Natural killer cell (primary cell): ENCODE data around the gene KNG1. TPM values are rescaled to one million over a fixed set of nuclear protein-coding genes. Genes with fewer than 3 reads are reported as not detected.

Experiments used
- ATAC-seq, 3 donors: fragments of 150-1000 bp in 2 of 3; fragments of 200-7000 bp in 1 of 3; cut with Tn5 transposase; 1 replicate in 1 of 3; 2 replicates in 2 of 3; pipeline ENCODE4 v1.10.0; 2021; ENCODE audit warnings: mild to moderate bottlenecking in 2 of 3, moderate library complexity in 2 of 3
- DNase-seq, 2 donors: peaks; one replicate each; pipeline versions ENCODE4 v3.0.0 to v3.0.0-alpha.2; 2013 to 2021; ENCODE audit warnings: mixed read lengths in 1 of 2
- H3K27ac ChIP-seq: one replicate; pipeline ENCODE4 v1.5.1; 2013; ENCODE audit warnings: mild to moderate bottlenecking, low read length
- H3K27me3 ChIP-seq: one replicate; pipeline ENCODE4 v1.6.1; 2013; ENCODE audit warnings: low read length; ENCODE audit not compliant: control insufficient read depth, insufficient read depth
- H3K36me3 ChIP-seq: one replicate; pipeline ENCODE4 v1.6.1; 2013; ENCODE audit warnings: low read length; ENCODE audit not compliant: control insufficient read depth, insufficient read depth
- H3K4me1 ChIP-seq: one replicate; pipeline ENCODE4 v1.6.1; 2013; ENCODE audit warnings: low read length; ENCODE audit not compliant: control insufficient read depth, insufficient read depth
- H3K4me3 ChIP-seq: one replicate; pipeline ENCODE4 v1.5.1; 2013; ENCODE audit warnings: low read length
- H3K9me3 ChIP-seq: one replicate; pipeline ENCODE4 v1.6.1; 2013; ENCODE audit warnings: low read length; ENCODE audit not compliant: control insufficient read depth, insufficient read depth
- H3K27ac Mint-ChIP-seq, 2 donors: one replicate each; pipeline ENCODE4 v1.8.0; 2022; ENCODE audit warnings: mild to moderate bottlenecking in 2 of 2, mixed read lengths in 2 of 2, moderate library complexity in 1 of 2
- H3K27me3 Mint-ChIP-seq, 2 donors: one replicate each; pipeline ENCODE4 v1.8.0; 2022; ENCODE audit warnings: low read depth in 2 of 2, mixed read lengths in 2 of 2
- H3K36me3 Mint-ChIP-seq: one replicate; pipeline ENCODE4 v1.8.0; 2022; ENCODE audit warnings: mixed read lengths
- H3K4me1 Mint-ChIP-seq, 2 donors: one replicate each; pipeline ENCODE4 v1.8.0; 2022; ENCODE audit warnings: mixed read lengths in 2 of 2
- H3K4me3 Mint-ChIP-seq: one replicate; pipeline ENCODE4 v1.8.0; 2022; ENCODE audit warnings: mild to moderate bottlenecking, moderate library complexity, mixed read lengths
- H3K9me3 Mint-ChIP-seq, 2 donors: one replicate each; pipeline ENCODE4 v1.8.0; 2022; ENCODE audit warnings: mixed read lengths in 2 of 2
- WGBS: methylation state at CpG from one replicate; pipeline ENCODE4 v1.1.7; 2013; ENCODE audit warnings: missing lambda C conversion rate; ENCODE audit not compliant: insufficient coverage; 5-methylcytosine and 5-hydroxymethylcytosine counted together
- intact Hi-C: fragments of 100-400 bp; cut with micrococcal nuclease; formaldehyde crosslinking; loops from one replicate; pipeline ENCODE4 v1.14.2; 2022
- total RNA-seq, 4 donors: library from RNA; stranded (reverse); fragments of 120-200 nt in 1 of 4; gene quantifications; one replicate each; pipeline versions ENCODE4 v1.2.3 to v1.2.4, GENCODE V29; 2013 to 2022
- TF ChIP-seq, protein P1 (sequence below): fragments of 200-600 bp; IDR thresholded peaks from one replicate; pipeline ENCODE4 v1.8.0; 2022; ENCODE audit warnings: antibody characterized with exemption

The KNG1 gene
- total RNA-seq, 3 donors from 2014 or later (not counting 1 experiment from before 2014, with no cell fraction given), result not detected

DNA sequence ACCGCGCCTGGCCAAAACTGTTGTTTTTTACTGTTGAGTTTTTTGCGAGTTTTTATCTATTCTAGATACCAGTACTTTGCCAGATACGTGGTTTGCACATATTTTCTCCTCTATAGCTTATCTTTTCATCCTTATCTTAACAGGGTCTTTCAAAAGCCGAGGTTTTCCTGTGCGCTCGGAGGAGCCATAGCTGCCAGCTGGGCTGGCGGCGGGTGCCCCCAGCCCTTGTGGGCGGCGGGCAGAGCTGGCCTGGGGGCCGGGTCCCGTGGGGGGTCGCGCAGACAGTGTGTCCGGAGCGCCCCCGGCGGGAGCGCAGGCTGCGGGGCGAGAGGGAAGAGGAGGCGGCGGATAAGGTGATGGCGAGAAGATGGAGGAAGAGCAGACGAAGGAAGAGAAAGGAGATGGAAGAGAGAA, 55.1 kb downstream of the KNG1 start:
- Histone ChIP-seq H3K27me3 (no peaks in the 10 kb centered on the region), H3K9me3 (no peaks in the 10 kb centered on the region), H3K27ac (peak overlapping the region; percentile 65), H3K4me3 (peak overlapping the region; percentile 48), H3K36me3 (no peaks in the 10 kb centered on the region), H3K4me1 (peaks cover 13% of the 10 kb centered on the region)
- DNase-seq (peak in 1 of 2 donors; percentile 40), ATAC-seq (peak; percentile 27 to 43 (median 41))
- WGBS, result 6% methylated on average over 26 of the region's 26 CpGs
- TF ChIP-seq, protein P1, sequence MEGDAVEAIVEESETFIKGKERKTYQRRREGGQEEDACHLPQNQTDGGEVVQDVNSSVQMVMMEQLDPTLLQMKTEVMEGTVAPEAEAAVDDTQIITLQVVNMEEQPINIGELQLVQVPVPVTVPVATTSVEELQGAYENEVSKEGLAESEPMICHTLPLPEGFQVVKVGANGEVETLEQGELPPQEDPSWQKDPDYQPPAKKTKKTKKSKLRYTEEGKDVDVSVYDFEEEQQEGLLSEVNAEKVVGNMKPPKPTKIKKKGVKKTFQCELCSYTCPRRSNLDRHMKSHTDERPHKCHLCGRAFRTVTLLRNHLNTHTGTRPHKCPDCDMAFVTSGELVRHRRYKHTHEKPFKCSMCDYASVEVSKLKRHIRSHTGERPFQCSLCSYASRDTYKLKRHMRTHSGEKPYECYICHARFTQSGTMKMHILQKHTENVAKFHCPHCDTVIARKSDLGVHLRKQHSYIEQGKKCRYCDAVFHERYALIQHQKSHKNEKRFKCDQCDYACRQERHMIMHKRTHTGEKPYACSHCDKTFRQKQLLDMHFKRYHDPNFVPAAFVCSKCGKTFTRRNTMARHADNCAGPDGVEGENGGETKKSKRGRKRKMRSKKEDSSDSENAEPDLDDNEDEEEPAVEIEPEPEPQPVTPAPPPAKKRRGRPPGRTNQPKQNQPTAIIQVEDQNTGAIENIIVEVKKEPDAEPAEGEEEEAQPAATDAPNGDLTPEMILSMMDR, result no peak
- H3K27me3 Mint-ChIP-seq, result no peaks in the 10 kb centered on the region
- H3K27ac Mint-ChIP-seq, result peak overlapping the region; percentile 71 to 89
- no peaks in the 10 kb centered on the region for H3K36me3 Mint-ChIP-seq
- intact Hi-C loops, result no loop called here
- H3K9me3 Mint-ChIP-seq, result no peaks in the 10 kb centered on the region
- peak overlapping the region; percentile 94 for H3K4me3 Mint-ChIP-seq
- H3K4me1 Mint-ChIP-seq, result peaks cover 15 to 19% of the 10 kb centered on the region in 2 donors

DNA sequence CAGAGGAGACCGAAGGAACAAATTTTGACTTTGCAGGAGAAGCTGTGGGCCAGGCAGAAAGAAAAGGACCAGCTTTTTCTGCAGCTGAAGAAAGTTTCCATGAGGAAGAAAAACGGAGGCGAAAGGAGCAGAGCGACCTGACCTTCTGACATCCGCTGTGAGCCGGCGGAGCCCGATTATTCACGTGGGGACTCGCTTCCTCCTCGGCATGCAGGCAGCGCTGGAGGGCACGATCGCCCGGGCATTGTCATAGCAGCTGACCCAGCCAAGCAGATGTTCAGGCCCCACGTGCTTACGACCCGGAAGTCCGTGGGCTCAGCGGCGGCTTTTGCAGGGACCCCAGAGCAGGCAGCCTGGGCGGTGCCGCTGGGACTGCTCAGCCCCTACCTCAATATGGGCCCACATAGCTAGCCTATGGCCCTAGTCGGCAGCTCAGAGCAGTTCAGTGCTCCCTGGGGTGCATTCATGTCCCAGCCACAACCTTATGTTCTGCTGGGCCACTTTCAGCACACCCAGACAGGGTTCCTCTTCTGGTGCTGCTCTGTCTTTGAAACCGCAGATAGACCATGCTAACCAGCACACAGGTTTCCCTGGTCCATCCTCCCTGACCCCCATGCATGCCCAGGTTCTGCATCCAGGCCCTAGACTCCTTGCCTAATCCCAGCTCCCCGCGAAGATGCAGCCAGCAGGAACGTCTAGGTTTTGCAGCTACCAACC, 55.7 kb downstream of the KNG1 start:
- Mint-ChIP-seq H3K4me3 (peak overlapping the region; percentile 94), H3K9me3 (no peaks in the 10 kb centered on the region), H3K27me3 (no peaks in the 10 kb centered on the region), H3K27ac (peak overlapping the region; percentile 71 to 89), H3K4me1 (peaks cover 15 to 19% of the 10 kb centered on the region in 2 donors), H3K36me3 (no peaks in the 10 kb centered on the region)
- TF ChIP-seq, protein P1, result no peak
- Histone ChIP-seq H3K4me1 (peaks cover 13% of the 10 kb centered on the region), H3K4me3 (peak overlapping the region; percentile 48), H3K9me3 (no peaks in the 10 kb centered on the region), H3K36me3 (no peaks in the 10 kb centered on the region), H3K27me3 (no peaks in the 10 kb centered on the region), H3K27ac (peak overlapping the region; percentile 65)
- WGBS, result 15% methylated on average over 28 of the region's 28 CpGs
- peak; percentile 92 to 94 (median 93) for ATAC-seq
- intact Hi-C loops, result no loop called here
- DNase-seq, result peak; percentile 55 to 76

DNA sequence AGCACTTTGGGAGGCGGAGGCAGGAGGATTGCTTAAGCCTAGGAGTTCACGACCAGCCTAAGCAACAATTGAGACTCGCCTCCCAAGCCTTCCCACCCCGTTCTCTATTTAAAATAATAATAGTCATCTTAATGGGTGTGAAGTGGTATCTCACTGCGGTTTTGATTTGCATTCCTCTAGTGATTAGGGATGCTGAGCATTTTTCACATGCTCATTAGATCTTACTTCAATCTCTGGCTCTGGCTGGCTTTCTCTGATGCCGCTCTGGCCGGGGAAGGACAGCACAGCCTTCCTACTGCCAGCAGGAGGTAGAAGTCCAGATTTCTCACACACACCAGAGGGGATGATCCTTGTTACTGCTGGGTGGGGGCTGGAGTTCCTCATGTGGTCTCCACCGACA, 58.8 kb downstream of the KNG1 start:
- no peaks in the 10 kb centered on the region for H3K36me3 Mint-ChIP-seq
- H3K27me3 Mint-ChIP-seq, result no peaks in the 10 kb centered on the region
- peaks cover 15 to 19% of the 10 kb centered on the region in 2 donors for H3K4me1 Mint-ChIP-seq
- Histone ChIP-seq H3K36me3 (no peaks in the 10 kb centered on the region), H3K4me3 (no peak overlapping the region), H3K9me3 (no peaks in the 10 kb centered on the region), H3K27me3 (no peaks in the 10 kb centered on the region), H3K4me1 (peaks cover 13% of the 10 kb centered on the region), H3K27ac (no peak overlapping the region)
- no peaks in the 10 kb centered on the region for H3K9me3 Mint-ChIP-seq
- DNase-seq (no peak), ATAC-seq (no peak)
- H3K4me3 Mint-ChIP-seq, result no peak overlapping the region
- 100% methylated on average over 2 of the region's 8 CpGs for WGBS
- TF ChIP-seq, protein P1, result no peak
- no peak overlapping the region for H3K27ac Mint-ChIP-seq
- intact Hi-C loops, result no loop called here
